Measurements from ENCODE around the gene WNT6. TPM values are rescaled to one million over a fixed set of nuclear protein-coding genes. Genes with fewer than 3 reads are reported as not detected.

WNT6 gene
- total and polyA plus RNA-seq, 10 of the 15 experiments (the other 5 are each of a cell fraction or from before 2014, with no cell fraction given): 0.11 to 0.44 (median 0.22) TPM; not detected in 5

GRCh38 chr2:218837495-218837894 is 22.1 kb upstream of the WNT6 start (continued):
- TF ChIP-seq ZBTB40 (IDR thresholded peaks at IDR 0.05; ENCODE audit: borderline replicate concordance) (no peak), EZH2 (IDR thresholded peaks at IDR 0.05; ENCODE audit: borderline replicate concordance, control insufficient read depth, low read depth, low read length) (no peak), EP300 (IDR thresholded peaks at IDR 0.05; ENCODE audit: borderline replicate concordance in 1 of 2, control insufficient read depth in 1 of 2, low read depth in 2 of 2, low read length in 2 of 2) (no peak), MLLT1 (IDR thresholded peaks at IDR 0.05) (no peak), STAT3 (IDR thresholded peaks at IDR 0.05; ENCODE audit: low read depth, low read length) (no peak), STAT1 (conservative IDR thresholded peaks at IDR 0.05) (no peak), KDM1A (IDR thresholded peaks at IDR 0.05; ENCODE audit: borderline replicate concordance) (no peak)
